Neural cell (in vitro differentiated cells): ENCODE data around the gene SRP9. TPM values are rescaled to one million over a fixed set of nuclear protein-coding genes. Genes with fewer than 3 reads are reported as not detected.
"Not testable (repeated sequence)": the region's sequence is repeated elsewhere in the genome, so short reads cannot be mapped to it uniquely, and the experiment has no call there.

Source experiments
- H2AFZ ChIP-seq: fragments of 200-600, 300-800 bp; sonication (generic), shearing (Covaris generic); 2 replicates; pipeline ENCODE4 v1.6.0; 2014; ENCODE audit warnings: low read depth, mild to moderate bottlenecking, antibody characterized with exemption, low read length, moderate library complexity
- H3F3A ChIP-seq: fragments of 200-600 bp; shearing (Covaris generic); 2 replicates; pipeline ENCODE4 v1.6.1; 2016; ENCODE audit warnings: mild to moderate bottlenecking, moderate library complexity, mixed read lengths, antibody characterized with exemption, low read length; ENCODE audit not compliant: insufficient read depth, poor library complexity, severe bottlenecking
- H3K27ac ChIP-seq: fragments of 200-600, 300-800 bp; sonication (generic), shearing (Covaris generic); 2 replicates; pipeline ENCODE4 v1.5.1; 2014; ENCODE audit warnings: mild to moderate bottlenecking, low read length, moderate library complexity
- H3K27me3 ChIP-seq: fragments of 300-800, 200-600 bp; sonication (generic), shearing (Covaris generic); 2 replicates; pipeline ENCODE4 v1.6.0; 2014; ENCODE audit warnings: mild to moderate bottlenecking, low read depth, low read length, moderate library complexity; ENCODE audit not compliant: insufficient read depth
- H3K36me3 ChIP-seq: fragments of 300-800, 200-600 bp; sonication (generic), shearing (Covaris generic); 2 replicates; pipeline ENCODE4 v1.5.1; 2014; ENCODE audit warnings: mild to moderate bottlenecking, antibody characterized with exemption, low read length, moderate library complexity; ENCODE audit not compliant: insufficient read depth
- H3K4me2 ChIP-seq: fragments of 300-800, 200-600 bp; sonication (generic), shearing (Covaris generic); 2 replicates; pipeline ENCODE4 v1.6.0; 2014; ENCODE audit warnings: mild to moderate bottlenecking, low read length
- H3K4me3 ChIP-seq: fragments of 300-800, 200-600 bp; sonication (generic), shearing (Covaris generic); 2 replicates; pipeline ENCODE4 v1.5.1; 2014; ENCODE audit warnings: mild to moderate bottlenecking, low read length, moderate library complexity
- H3K79me2 ChIP-seq: fragments of 200-600 bp; shearing (Covaris generic); replicated peaks from 2 replicates; pipeline ENCODE4 v1.6.0; 2014; ENCODE audit warnings: mild to moderate bottlenecking, low read length, moderate library complexity; ENCODE audit not compliant: insufficient read depth
- H3K9ac ChIP-seq: fragments of 300-800, 200-600 bp; sonication (generic), shearing (Covaris generic); 2 replicates; pipeline ENCODE4 v1.6.1; 2016; ENCODE audit warnings: mild to moderate bottlenecking, low read length, mixed read lengths
- H3K9me2 ChIP-seq: fragments of 200-600 bp; shearing (Covaris generic); 2 replicates; pipeline ENCODE4 v1.6.1; 2016; ENCODE audit warnings: mild to moderate bottlenecking, low read length, mixed read lengths; ENCODE audit not compliant: insufficient read depth
- H3K9me3 ChIP-seq: fragments of 200-600, 300-800 bp; sonication (generic), shearing (Covaris generic); 2 replicates; pipeline ENCODE4 v1.6.1; 2016; ENCODE audit warnings: mild to moderate bottlenecking, mixed run types, low read length, moderate library complexity, mixed read lengths
- H4K20me1 ChIP-seq: fragments of 200-600 bp; shearing (Covaris generic); 2 replicates; pipeline ENCODE4 v1.6.1; 2016; ENCODE audit warnings: mild to moderate bottlenecking, mixed run types; ENCODE audit not compliant: insufficient read depth
- CTCF ChIP-seq: fragments of 450-650 bp; IDR thresholded peaks from 2 replicates; pipeline ENCODE4 v1.5.1; 2014; ENCODE audit warnings: antibody characterized with exemption, mild to moderate bottlenecking, moderate library complexity; ENCODE audit not compliant: poor library complexity, severe bottlenecking
- EP300 ChIP-seq: fragments of 450-650 bp; conservative IDR thresholded peaks from 2 replicates; pipeline ENCODE4 v1.6.1; 2014; ENCODE audit warnings: antibody characterized with exemption, mild to moderate bottlenecking, moderate library complexity; ENCODE audit not compliant: poor library complexity, severe bottlenecking
- EZH2 ChIP-seq: fragments of 200-600, 300-800 bp; shearing (Covaris generic), sonication (generic); IDR thresholded peaks from 2 replicates; pipeline ENCODE4 v1.6.1; 2014; ENCODE audit warnings: antibody characterized with exemption, low read length, borderline replicate concordance, mild to moderate bottlenecking; ENCODE audit not compliant: insufficient read depth, poor library complexity, severe bottlenecking
- MXI1 ChIP-seq: fragments of 450-650 bp; conservative IDR thresholded peaks from 2 replicates; pipeline ENCODE4 v1.6.1; 2014; ENCODE audit warnings: antibody characterized with exemption, mild to moderate bottlenecking; ENCODE audit not compliant: poor library complexity, severe bottlenecking
- POLR2AphosphoS5 ChIP-seq: IDR thresholded peaks from 2 replicates; pipeline ENCODE4 v1.6.1; 2012
- RAD21 ChIP-seq: fragments of 450-650 bp; conservative IDR thresholded peaks from 2 replicates; pipeline ENCODE4 v1.6.1; 2014; ENCODE audit warnings: antibody characterized with exemption, mild to moderate bottlenecking, moderate library complexity
- SMC3 ChIP-seq: fragments of 450-650 bp; conservative IDR thresholded peaks from 2 replicates; pipeline ENCODE4 v1.6.1; 2014; ENCODE audit warnings: antibody characterized with exemption, mild to moderate bottlenecking, moderate library complexity; ENCODE audit not compliant: poor library complexity
- TAF1 ChIP-seq: IDR thresholded peaks from 2 replicates; pipeline ENCODE4 v1.6.1; 2012; ENCODE audit warnings: low read depth
- polyA plus RNA-seq: library from polyadenylated mRNA; depleted of rRNA; stranded (reverse); fragments of >200 nt; gene quantifications from 2 replicates; pipeline ENCODE4 v1.2.3, GENCODE V29; 2014
- TF ChIP-seq, protein P1 (sequence below): IDR thresholded peaks from 2 replicates; pipeline ENCODE4 v1.6.1; 2012; ENCODE audit warnings: borderline replicate concordance

SRP9 gene
- polyA plus RNA-seq, 1 donor from 2014 or later: 1,838 TPM

DNA sequence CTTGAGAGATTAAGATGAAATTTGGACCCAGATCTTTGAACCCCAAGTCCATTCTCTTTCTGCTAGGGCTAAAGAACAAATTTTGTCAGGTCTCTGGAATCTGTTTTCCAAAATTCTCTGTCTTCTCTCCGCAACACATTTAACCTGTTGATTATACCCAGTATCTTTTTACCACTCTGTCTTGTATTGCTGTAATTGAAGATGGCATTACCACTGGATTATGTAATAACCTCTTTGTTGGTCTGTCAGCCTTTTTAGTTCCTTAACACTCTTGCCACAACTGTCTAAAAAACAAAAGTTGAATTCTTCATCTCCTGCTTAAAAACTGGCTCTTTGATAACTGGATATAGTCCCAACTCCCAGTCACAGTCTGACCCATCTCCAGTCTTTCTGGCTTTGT lies 3.0 kb downstream of the SRP9 start:
- Histone ChIP-seq H3K79me2 (peaks cover 67% of the 10 kb centered on the region), H3K4me2 (peak overlapping the region; percentile 48), H3K27ac (no peak overlapping the region)

GRCh38 chr1:225789142-225789541 lies 11.5 kb downstream of the SRP9 start:
- not testable (repeated sequence) for H3K4me2 ChIP-seq, H3K27ac ChIP-seq, H3K4me3 ChIP-seq, H4K20me1 ChIP-seq, H3K9me2 ChIP-seq, H3F3A ChIP-seq, H3K27me3 ChIP-seq, H3K9me3 ChIP-seq, H3K9ac ChIP-seq, H2AFZ ChIP-seq
- H3K79me2 ChIP-seq: peaks cover 28% of the 10 kb centered on the region
- peaks cover 21% of the 10 kb centered on the region for H3K36me3 ChIP-seq

More for the DNA sequence above, 3.0 kb downstream of the SRP9 start:
- Histone ChIP-seq H3F3A (peaks cover 9% of the 10 kb centered on the region), H3K9me2 (no peaks in the 10 kb centered on the region), H2AFZ (no peak overlapping the region), H4K20me1 (no peaks in the 10 kb centered on the region), H3K4me3 (peak overlapping the region; percentile 77), H3K9ac (no peak overlapping the region), H3K9me3 (no peaks in the 10 kb centered on the region), H3K27me3 (no peaks in the 10 kb centered on the region), H3K36me3 (no peaks in the 10 kb centered on the region)
- no peak for TF ChIP-seq SMC3
- no peak for TF ChIP-seq RAD21
- no peak for TF ChIP-seq EZH2
- no peak for TF ChIP-seq POLR2AphosphoS5
- TF ChIP-seq, protein P1, sequence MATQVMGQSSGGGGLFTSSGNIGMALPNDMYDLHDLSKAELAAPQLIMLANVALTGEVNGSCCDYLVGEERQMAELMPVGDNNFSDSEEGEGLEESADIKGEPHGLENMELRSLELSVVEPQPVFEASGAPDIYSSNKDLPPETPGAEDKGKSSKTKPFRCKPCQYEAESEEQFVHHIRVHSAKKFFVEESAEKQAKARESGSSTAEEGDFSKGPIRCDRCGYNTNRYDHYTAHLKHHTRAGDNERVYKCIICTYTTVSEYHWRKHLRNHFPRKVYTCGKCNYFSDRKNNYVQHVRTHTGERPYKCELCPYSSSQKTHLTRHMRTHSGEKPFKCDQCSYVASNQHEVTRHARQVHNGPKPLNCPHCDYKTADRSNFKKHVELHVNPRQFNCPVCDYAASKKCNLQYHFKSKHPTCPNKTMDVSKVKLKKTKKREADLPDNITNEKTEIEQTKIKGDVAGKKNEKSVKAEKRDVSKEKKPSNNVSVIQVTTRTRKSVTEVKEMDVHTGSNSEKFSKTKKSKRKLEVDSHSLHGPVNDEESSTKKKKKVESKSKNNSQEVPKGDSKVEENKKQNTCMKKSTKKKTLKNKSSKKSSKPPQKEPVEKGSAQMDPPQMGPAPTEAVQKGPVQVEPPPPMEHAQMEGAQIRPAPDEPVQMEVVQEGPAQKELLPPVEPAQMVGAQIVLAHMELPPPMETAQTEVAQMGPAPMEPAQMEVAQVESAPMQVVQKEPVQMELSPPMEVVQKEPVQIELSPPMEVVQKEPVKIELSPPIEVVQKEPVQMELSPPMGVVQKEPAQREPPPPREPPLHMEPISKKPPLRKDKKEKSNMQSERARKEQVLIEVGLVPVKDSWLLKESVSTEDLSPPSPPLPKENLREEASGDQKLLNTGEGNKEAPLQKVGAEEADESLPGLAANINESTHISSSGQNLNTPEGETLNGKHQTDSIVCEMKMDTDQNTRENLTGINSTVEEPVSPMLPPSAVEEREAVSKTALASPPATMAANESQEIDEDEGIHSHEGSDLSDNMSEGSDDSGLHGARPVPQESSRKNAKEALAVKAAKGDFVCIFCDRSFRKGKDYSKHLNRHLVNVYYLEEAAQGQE: no peak
- TF ChIP-seq MXI1: no peak
- TF ChIP-seq CTCF: no peak
- no peak for TF ChIP-seq TAF1
- TF ChIP-seq EP300: no peak

DNA sequence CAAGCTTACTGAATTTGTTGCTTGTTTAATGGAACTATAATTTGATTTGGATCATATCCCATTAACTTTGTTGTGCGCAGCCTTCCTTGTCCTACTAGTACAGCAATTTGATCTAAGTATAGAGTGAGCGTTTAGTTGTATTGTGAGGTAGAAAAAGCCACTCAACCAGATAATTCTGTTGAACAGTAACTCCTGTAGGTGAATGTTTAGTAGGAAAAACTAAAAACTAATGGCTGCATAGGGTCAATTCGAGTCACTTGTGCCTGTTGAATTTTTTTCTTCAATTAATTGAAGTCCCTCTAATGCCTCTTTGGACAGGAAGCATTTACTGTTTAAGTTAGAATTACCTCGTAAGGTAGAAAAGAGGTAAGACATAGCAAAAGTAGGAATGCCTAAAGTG lies 17.3 kb downstream of the SRP9 start:
- H3K9me2 ChIP-seq: no peaks in the 10 kb centered on the region
- no peak overlapping the region for H3K4me2 ChIP-seq
- H3K9me3 ChIP-seq: peaks cover 8% of the 10 kb centered on the region
- no peak overlapping the region for H2AFZ ChIP-seq
- peaks cover 7% of the 10 kb centered on the region for H3K79me2 ChIP-seq
- no peak for TF ChIP-seq MXI1
- TF ChIP-seq POLR2AphosphoS5: no peak
- no peak for TF ChIP-seq EP300
- TF ChIP-seq, protein P1: no peak
- no peak for TF ChIP-seq EZH2
- TF ChIP-seq TAF1: no peak
- TF ChIP-seq SMC3: no peak
- no peak for TF ChIP-seq CTCF
- TF ChIP-seq RAD21: no peak
- no peaks in the 10 kb centered on the region for H3F3A ChIP-seq
- H3K27ac ChIP-seq: no peak overlapping the region
- no peak overlapping the region for H3K9ac ChIP-seq
- H3K27me3 ChIP-seq: no peaks in the 10 kb centered on the region
- H3K36me3 ChIP-seq: peaks cover 6% of the 10 kb centered on the region
- no peak overlapping the region for H3K4me3 ChIP-seq
- no peaks in the 10 kb centered on the region for H4K20me1 ChIP-seq
